CD4-positive, alpha-beta T cell treated with Interleukin-21 for 1 hour (primary cell): Measurements from ENCODE around the gene GLDN.

Source experiments
- DNase-seq: peaks from one replicate; pipeline ENCODE4 v3.0.0-alpha.2; 2020

GLDN gene

DNA sequence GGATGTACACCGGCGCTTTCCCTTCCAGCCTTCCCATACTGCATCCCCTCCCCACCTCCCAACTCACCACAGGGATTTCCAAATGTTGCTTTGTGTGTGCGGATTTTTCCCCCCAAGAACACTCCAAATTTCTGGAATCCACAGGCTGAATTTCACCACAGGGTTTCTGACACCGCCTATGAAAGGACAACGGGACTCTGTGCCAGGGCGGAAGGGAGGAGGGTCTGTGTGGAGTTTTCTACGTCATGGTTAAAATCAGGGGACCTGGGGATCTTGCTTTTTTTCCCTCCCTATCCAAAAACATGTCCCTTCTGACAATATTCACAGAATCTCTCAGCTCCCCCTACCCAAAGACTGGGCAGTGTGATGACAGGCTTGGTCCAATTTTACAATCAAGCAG, 17.7 kb upstream of the GLDN start:
- no peak for DNase-seq

DNA sequence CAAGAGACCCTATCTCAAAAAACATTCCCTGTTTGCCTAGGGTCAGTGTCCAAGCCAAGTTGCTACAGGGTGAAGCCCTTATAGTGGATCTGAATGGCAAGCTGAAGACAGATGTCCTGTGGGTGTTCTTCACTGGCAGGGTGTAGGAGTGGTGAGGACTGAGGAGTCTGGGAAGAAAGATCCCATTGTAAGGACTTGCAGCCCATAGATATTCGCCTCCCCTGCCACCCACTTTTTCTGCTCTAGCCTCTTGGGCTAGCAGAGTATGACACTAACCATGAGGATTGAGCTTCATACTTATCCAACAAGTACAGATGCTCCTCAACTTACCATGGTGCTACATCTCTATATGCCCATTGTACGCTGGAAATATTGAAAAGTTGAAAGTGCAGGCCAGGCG, 16.3 kb upstream of the GLDN start:
- no peak for DNase-seq

DNA sequence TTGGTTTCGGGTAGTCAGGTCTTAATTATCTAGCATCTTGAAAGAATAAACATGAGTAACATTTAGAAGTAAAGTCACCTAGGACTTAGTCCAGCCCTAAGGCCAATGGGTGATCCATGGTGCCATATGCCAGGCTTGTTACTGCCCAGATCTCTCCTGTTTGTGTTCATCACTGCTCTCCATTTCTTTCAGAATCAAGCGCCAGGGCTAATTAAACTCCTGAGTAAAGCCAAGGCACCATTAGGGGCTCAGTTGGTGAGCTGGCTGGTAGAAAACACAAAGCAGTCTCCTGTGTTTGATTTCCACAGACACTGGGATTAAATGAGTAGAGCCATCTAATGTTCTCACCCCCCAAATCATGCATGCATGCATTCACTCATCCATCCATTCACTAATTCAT, 14.4 kb upstream of the GLDN start:
- DNase-seq, result no peak

DNA sequence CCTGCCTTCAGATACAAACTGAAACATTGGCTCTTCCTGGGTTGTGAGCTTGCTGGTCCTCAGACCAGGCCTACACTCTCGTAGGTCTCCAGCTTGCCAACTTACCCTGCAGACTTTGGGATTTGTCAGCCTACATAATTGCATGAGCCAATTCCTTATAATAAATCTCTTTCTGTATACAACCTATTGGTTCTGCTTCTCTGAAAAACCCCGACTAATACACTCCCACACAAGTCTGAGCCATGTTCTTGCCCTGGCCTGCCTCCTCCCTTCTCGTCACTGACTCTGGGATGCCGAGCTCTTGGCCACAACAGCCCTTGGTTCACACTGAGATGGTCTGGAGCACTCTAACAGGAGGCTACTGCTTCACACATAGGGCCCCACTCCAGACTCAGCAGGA, 12.5 kb upstream of the GLDN start:
- DNase-seq, result no peak

DNA sequence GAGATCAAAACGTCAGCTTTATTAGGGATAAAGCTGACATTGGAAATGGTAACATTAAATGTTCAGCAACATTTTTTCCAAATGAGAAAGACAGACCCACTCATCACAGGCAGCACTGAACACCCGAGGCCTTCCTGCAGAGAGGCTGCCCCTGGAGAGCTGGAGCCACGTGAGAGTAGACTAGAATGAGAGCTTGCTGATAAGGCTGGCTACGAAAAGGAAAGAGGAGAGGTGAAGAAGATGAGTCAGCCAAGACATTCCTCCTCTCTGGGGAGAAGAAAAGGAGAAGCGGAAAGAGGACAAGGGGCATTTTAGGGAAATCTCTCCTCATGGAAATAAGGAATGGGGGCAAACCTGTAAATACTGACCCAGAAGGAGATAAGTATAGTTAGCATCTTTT, 10.3 kb upstream of the GLDN start:
- DNase-seq, result no peak

DNA sequence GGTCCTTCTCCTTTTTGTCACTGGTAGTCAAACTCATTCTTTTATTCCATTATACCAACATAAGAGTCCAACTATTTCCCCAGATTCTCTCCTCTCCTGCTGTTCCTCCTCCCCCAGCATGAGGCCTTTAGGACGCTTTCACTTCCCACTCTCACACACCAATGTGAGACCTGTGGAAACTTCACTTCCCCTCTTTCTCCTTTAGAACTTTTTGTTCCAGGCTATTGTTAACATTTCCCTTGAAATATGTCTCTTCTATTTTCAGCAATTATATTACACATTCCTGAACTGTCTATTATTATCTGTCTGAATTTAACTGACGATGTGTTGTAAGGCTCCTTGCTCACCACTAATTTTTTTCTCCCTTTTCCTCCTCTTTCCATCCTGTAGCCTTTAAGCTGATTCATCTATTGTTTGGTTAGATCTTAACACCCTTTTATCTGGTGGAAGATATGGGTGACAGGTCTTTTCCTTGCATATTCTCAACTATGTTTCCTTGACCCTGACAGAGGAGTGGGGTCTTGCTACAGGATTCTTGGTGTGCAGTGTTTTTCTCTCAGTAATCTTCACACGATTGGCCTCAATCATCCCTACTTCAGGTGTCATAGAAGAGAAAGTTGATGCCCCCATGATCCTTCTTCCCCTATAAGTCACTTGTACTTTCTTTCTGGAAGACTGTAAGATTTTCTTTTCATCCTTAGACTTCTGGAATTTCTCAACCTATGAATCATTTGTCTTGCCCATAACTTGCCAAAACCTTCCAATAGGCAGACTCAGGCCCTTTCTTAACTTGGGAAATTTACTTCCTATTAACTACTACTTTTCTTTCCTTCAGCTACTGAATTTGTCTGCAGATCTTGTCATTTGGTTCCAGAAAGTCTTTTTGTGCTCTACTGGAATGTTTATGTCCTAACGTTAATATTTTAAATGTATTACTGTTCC, 9.0 kb upstream of the GLDN start:
- DNase-seq, result no peak

DNA sequence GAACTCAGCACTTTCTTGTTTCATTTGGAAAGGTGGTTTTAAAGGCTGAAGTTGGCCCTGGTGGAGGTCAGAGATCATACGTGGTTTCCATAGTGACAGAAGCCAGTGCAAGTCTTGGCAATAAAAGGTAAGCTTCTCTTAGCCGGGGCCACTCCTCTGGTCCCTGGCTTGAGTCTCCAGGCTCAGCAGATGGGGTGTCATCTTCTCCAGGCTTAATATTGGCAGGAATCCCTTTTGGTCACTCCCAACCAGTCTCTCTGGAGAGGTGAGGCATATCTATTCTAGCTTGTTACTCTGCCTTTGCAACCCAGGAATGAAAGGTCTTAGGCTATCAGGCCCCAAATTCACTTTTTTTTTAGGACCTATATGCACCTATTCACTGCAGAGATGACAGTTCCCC, 7.9 kb upstream of the GLDN start:
- DNase-seq, result no peak

DNA sequence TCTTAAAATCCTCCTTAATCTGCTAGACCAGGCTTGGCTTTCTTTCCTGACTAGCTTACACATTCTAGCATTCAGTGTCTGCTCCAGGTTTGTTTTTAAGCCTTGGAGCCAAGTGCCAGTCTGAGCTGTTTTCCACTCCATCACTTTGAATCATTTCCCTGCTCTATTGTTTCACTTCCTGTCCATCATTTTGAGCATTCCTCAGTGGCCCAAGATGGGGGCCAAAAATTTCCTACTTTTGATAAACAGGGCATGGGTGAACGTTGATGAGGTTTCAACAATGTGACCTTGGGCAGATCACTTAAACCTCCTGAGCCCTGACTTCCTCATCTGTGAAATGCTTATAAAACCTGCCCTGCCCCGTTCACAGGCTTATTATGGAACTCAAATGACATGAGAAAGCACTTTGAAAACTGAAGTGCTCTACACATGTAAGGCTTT, 7.4 kb upstream of the GLDN start:
- no peak for DNase-seq

DNA sequence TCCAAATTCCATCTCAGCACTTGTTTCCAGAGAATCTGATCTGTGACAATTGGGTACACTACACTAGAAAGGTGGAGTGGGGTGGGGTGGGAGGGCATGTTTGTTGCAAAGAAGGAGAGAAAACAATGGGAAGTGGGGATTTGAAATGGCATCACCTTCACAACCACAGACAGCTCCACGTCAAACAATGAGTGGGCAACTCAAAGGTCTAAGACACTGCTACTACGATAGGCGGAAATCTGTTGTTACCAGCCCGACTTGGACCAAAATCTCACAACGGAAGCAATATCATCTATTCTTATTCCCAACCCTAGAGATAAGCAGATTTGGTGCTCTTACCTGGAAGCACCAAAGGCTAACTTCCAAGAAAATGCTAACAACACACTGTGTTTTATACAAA, 6.4 kb upstream of the GLDN start:
- DNase-seq, result no peak

DNA sequence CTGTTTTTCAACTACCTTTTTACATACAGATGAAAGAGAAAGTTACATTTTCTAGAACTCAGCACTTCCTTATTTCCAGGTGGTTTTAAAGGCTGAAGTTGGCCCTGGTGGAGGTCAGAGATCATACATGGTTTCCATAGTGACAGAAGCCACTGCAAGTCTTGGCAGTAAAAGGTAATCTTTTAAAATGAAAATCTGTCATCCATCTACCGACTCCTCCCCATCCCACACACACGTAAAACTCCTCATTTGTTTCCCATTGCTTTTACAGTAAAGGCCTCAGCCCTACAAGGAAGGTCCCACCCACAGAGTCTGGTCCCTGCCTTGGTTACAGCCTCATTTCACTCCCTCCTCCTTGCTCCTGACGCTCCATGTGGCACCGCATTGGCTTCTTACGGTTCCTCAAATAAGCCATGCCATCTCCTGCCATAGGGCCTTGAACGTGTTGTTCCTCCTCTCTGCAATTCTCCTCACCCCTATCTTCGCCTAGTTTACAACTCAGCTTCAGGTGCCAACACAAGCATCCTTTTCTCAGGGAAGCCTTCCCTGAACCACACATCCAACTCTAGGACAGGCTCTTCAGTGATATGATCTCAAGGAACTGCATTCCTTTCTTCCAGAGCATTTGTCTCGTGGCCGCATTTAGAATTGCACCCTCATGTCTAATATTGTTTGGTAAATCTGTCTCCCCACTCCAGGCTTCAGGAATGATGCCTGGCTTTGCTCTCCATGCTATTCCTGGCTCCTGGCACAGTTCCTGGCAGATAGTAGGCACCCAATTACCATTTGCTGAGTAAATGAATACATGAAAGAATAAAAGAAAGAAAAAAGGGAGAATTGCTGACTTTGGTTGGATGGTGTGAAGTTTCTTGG, 5.7 kb upstream of the GLDN start:
- DNase-seq, result no peak

DNA sequence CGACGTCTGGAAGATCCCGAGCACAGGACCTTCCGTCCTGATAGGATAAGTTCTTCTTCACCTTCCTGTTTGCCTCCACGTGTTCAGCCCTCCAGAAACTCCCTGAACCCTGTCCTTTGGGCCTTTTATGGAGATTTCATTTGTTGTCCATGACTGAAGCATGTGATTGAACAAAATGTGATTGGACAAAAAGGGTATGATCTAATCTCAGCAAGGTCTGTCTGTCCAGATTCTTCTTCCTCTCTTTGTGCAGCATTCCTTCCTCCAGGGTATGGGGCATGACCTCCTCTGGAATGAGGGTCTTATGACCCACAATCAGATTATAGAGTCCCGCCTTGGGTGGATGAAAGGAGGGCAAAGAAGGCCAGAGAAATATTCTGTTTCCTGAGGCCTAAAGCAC, 3.0 kb upstream of the GLDN start, which contains the start of gene CYP19A1:
Gene CYP19A1, minus strand, starts transcription at position 101 of the 400 bp plus-strand sequence. CDS start 95,684 bp downstream, outside the sequence.
- DNase-seq, result no peak

DNA sequence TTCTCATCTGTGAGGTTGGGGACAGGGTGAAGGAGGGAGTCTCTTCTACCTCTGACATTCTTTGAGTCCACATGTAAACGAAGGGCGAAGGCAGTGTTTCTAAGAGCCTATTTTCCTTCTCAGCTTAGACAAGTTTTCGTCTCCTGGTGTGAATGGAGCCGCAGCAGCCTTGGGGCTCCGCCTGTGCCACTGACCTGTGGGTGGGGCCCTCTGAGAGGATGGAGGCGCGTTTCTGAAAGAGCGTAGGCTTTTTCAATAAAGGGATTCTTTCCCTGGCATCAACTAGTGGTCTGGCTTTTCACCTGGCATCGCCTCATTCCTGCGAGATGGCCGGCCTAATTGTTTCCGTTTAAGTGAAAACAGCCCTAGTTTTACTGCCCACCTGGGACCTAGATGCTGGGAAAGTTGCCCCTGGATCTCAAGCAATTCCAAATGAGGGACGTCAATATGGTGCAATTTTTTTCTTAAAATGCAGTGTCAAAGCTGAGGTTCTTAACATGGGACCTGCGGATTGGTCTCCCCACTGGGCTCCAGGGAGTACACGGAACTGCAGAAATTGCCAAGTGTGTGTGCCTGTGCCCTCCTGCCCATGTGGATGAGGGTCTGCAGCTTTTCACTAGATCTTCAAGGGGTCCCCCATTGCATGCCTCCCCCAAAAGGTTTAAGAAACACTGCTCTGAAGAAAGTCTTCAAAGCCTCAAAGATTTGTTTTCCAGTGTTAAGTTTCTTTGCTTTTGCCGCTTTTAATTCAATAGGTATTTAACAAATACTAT, 958 bp downstream of the GLDN start:
- no peak for DNase-seq

DNA sequence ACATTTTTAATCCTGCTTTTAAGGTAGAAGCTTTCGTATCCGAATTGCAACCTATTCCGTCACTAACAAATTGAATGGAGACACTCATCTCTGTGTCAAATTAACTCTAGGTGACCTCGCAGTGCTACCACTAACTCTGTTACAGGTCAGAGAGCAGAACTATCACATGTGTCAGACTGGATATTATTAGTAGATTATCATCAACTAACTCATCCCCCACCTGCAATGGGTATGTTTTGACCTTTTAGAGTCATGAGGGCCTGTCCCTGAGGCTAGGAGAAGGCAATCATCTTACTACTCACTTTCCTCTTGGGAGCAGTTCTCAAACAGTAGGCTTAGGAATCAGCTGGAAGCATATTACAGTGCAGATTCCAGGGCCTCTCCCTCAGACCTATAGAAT, 2.0 kb downstream of the GLDN start:
- DNase-seq, result no peak

DNA sequence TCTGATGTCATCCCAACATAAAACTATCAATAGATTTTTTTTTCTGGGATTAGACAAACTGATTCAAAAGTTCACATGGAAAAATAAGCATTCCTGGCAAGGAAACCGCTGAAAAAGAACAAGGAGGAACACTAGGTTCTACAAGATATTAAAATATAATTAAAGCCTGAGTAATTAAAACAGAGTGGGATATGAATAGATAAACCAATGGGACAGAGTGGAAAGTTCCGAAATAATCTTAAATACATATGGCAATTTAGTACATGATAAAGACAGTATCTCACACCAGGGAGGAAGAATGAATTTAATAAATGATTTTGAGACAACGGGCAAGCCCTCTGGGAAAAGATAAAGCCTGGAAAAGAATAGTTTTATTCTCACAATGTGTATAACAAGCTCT, 4.7 kb downstream of the GLDN start:
- no peak for DNase-seq

DNA sequence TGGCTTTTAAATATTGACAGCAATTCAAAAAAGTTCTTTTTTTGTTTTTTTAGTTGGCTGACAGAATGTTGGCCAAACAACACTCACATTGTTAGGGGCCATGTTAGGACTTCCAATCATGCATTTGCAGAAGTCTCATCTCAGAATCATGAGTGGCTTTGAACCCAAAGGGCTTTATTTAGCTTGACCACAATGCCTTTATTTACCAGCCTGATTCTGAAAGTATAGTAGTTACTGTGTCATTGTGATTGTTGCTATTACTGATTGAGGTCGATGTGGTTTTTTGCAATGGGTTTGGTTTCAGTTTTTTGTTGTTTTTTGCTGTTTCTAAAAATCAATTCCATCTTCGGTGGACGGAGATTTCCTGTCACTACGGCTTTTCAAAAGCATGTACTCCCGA, 7.2 kb downstream of the GLDN start:
- DNase-seq, result no peak

DNA sequence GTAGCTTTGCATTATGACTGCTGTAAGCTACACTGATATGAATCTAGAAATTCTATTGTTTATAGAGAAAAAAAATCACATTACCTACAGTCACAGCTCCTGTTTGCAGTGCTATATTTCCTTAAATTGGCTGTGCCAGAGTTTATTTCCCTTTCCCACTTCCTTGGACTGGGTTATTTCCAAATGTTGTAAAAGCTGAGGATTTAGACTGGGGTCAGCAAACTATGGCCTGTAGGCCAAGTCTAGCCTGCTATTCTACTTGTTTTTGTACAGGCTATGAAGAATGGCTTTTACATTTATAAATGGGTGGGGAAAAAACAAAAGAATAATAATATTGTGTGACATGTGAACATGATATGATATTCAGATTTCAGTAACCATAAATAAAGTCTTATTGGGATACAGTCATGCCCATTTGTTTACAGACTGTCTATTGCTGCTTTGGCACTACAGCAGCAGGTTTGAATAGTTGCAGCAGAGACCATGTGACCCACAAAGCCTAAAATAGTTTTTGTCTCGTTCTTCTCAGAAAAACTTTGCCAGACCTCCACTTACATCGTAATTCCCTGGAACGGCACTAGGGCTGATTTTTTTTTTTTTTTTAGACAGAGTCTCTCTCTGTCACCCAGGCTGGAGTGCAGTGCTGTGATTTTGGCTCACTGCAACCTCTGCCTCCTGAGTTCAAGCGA, 7.8 kb downstream of the GLDN start:
- DNase-seq, result no peak

DNA sequence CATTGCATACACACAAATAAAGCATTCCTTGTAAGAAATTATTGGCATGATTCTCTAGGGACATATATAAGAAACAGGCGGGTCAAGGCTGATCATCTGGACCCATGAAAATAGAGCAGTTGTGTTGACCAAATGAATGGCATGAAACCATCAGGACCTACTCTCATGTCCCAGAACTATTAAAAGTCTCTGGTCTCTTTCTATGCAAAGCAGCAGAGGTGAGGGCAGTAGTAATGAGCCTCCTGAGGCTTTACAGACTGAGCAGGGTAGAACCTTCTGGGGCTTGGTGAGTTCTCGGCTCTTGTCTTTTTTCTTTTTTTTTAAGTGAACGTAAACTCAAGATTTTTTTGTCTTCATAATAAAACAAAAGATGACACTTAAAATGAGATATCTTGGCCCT, 9.3 kb downstream of the GLDN start:
- no peak for DNase-seq

DNA sequence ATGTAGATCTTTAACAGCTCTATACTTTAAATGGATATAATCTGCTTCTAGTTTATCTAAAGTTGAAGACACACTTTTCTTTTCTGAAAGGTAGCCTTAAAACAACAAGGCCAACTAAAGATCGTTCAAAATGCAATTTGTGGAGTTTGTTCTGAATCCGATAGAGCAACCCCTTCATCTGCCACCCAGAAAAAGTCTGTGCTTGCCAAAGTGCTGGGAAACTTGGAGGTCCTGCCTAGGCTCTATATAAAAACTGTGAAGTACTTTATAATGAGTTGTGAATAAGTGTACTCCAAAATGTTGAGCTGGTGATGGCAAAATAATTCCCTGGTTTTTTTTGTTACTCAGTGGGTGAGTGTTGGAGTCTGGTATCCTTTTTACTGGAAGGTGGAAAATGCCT, 12.5 kb downstream of the GLDN start:
- no peak for DNase-seq

DNA sequence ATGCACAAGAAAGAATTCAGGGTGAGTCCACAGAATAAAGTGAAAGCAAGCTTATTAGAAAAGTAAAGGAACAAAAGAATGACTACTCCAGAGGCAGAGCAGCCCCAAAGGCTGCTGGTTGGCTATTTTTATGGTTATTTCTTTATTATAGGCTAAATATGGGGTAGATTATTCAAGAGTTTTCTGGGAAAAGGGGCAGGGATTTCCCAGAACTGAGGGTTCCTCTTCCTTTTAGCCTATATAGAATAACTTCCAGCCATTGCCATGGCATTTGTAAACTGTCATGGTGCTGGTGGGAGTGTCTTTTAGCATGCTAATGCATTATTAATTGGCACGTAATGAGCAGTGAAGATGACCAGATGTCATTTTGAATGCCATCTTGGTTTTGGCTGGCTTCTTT, 13.6 kb downstream of the GLDN start:
- DNase-seq, result no peak

DNA sequence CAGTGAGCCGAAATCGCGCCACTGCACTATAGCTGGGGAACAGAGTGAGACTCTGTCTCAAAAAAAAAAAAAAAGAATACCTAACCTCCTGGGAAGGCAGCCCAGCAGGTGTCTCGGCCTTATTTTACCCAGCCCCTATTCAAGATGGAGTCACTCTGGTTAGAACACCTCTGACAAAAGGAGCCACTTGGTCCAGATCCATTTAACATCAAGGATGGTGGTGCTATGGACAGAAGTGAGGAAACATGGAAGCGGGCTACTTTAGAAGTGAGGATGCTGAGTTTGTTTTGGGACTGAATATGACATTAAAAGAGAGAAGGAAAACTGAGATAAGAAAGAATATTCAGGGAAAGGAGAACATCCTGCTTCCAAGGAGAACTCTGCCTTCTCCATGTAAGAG, 14.7 kb downstream of the GLDN start:
- DNase-seq, result no peak

DNA sequence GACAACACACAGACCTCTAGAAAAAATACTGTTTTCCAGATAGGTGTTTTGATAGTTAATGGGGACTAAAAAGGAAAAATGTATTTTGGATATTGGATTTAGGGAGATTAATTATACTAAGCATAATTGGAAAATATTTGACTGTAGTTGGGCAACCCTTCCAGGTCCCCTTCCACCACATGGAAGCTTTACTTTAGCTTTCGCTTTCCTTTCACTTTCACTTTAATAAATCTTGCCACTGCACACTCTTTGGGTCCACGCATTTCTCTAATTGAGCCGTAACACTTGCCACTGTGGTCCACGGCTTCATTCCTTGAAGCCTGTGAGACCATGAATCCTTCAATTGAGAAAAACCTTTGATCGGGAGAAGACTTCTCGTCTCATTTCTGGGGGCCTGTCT, 15.5 kb downstream of the GLDN start:
- no peak for DNase-seq

DNA sequence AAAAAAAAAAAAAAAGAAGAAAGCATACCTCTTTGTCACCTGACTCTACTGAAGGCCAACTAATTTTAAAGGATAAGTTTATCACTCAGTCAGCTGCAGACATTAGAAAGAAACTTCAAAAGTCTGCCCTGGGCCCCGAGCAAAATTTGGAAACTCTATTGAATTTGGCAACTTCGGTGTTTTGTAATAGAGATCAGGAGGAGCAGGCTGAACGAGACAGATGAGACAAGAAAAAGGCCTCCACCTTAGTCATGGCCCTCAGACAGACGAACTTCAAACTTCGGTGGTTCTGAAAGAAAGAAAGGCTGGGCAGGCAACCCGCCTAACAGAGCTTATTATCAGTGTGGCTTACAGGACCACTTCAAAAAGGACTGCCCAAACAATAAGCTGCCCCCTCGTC, 18.5 kb downstream of the GLDN start:
- DNase-seq, result no peak

DNA sequence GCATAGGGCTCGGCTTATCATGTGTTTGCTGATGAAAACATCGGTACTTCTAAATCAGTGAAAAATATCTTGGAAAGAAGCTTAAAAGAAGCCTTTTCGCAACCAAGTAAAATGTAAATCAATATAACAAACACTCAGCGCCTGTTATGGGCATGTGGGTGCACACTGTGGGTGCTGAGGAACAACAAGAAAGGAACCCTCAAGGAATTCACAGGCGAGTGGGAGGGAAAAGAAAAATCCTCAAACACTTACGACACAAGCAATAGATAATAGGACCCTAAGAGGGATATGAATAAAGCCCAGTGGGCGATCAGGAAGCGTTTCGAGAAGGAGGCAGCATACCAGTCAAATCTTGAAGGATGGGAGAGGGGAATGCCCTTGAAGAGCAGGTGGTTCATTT, 21.9 kb downstream of the GLDN start:
- DNase-seq, result no peak
